SK-N-SH (cell line): ENCODE measurements around the gene SIRPA. TPM values are rescaled to one million over a fixed set of nuclear protein-coding genes. Genes with fewer than 3 reads are reported as not detected.

Experiments used
- CTCF ChIA-PET: fragments of 300-600, 350-600 bp; formaldehyde crosslinking; extraction: SDS; loops from one replicate; lab custom pipeline; 2021; lab: Yijun Ruan, JAX
- POLR2A ChIA-PET: fragments of 350-600 bp; sonication (Branson Sonifier 250); formaldehyde crosslinking; extraction: SDS; loops from one replicate; lab custom pipeline; 2020; ENCODE audit warnings: antibody characterized with exemption, inconsistent platforms; lab: Yijun Ruan, JAX
- DNase-seq: peaks from one replicate; pipeline ENCODE4 v3.0.0; 2012
- H2AFZ ChIP-seq: fragments of 200-600 bp; sonication (generic); 2 replicates; pipeline ENCODE4 v1.8.1; 2016; ENCODE audit warnings: antibody characterized with exemption, mild to moderate bottlenecking, low read depth
- H3F3A ChIP-seq: fragments of 200-600 bp; sonication (generic); replicated peaks from 2 replicates; pipeline ENCODE3; 2016; ENCODE audit warnings: antibody characterized with exemption, mild to moderate bottlenecking; ENCODE audit not compliant: insufficient read depth
- H3K27ac ChIP-seq, 2 experiments: fragments of 200-500 bp in 1 of 2; fragments of 200-600 bp in 1 of 2; sonication (Bioruptor generic) in 1 of 2; sonication (generic), shearing (Covaris generic) in 1 of 2; 2 replicates each; pipeline versions ENCODE4 v1.5.1 to v1.6.1; 2014 to 2016; ENCODE audit warnings: low read depth in 2 of 2, inconsistent platforms in 1 of 2, low read length in 1 of 2, mild to moderate bottlenecking in 1 of 2, mixed read lengths in 1 of 2
- H3K27me3 ChIP-seq: fragments of 200-600 bp; sonication (generic), shearing (Covaris generic); 2 replicates; pipeline ENCODE4 v1.6.1; 2016; ENCODE audit warnings: mixed run types; ENCODE audit not compliant: insufficient read depth
- H3K36me3 ChIP-seq, 2 experiments: fragments of 200-500 bp in 1 of 2; fragments of 200-600 bp in 1 of 2; sonication (Bioruptor generic) in 1 of 2; sonication (generic) in 1 of 2; replicated peaks in 1 of 2; 2 replicates each; pipeline versions ENCODE3 to v1.5.1; 2014 to 2016; ENCODE audit warnings: low read length in 1 of 2, mild to moderate bottlenecking in 1 of 2; ENCODE audit not compliant: insufficient read depth in 2 of 2, control insufficient read depth in 1 of 2
- H3K4me1 ChIP-seq, 2 experiments: fragments of 200-500 bp in 1 of 2; fragments of 200-600 bp in 1 of 2; sonication (Bioruptor generic) in 1 of 2; sonication (generic), shearing (Covaris generic) in 1 of 2; 2 replicates each; pipeline versions ENCODE4 v1.5.1 to v1.6.1; 2014 to 2016; ENCODE audit warnings: low read depth in 1 of 2, low read length in 1 of 2, mixed run types in 1 of 2; ENCODE audit not compliant: insufficient read depth in 2 of 2, control insufficient read depth in 1 of 2
- H3K4me2 ChIP-seq: fragments of 200-600 bp; sonication (generic), shearing (Covaris generic); 2 replicates; pipeline ENCODE4 v1.6.1; 2017; ENCODE audit warnings: mixed run types
- H3K4me3 ChIP-seq, 2 experiments: fragments of 200-500 bp in 1 of 2; fragments of 200-600 bp in 1 of 2; sonication (Bioruptor generic) in 1 of 2; sonication (generic), shearing (Covaris generic) in 1 of 2; 2 replicates each; pipeline versions ENCODE4 v1.5.1 to v1.8.1; 2014 to 2016; ENCODE audit warnings: low read depth in 2 of 2, inconsistent platforms in 1 of 2, low read length in 1 of 2, mild to moderate bottlenecking in 1 of 2, mixed read lengths in 1 of 2, moderate library complexity in 1 of 2
- H3K79me2 ChIP-seq: fragments of 200-600 bp; sonication (generic); 2 replicates; pipeline ENCODE4 v1.8.1; 2017; ENCODE audit warnings: mild to moderate bottlenecking; ENCODE audit not compliant: insufficient read depth
- H3K9ac ChIP-seq: fragments of 200-600 bp; sonication (generic); 2 replicates; pipeline ENCODE4 v1.6.1; 2017; ENCODE audit warnings: mixed run types
- H3K9me2 ChIP-seq: fragments of 200-600 bp; sonication (generic); 2 replicates; pipeline ENCODE4 v1.6.1; 2017; ENCODE audit warnings: mixed run types
- H3K9me3 ChIP-seq: fragments of 200-600 bp; sonication (generic); 2 replicates; pipeline ENCODE4 v1.6.1; 2017; ENCODE audit warnings: mixed run types, mild to moderate bottlenecking, moderate library complexity
- H4K20me1 ChIP-seq: fragments of 200-600 bp; sonication (generic); 2 replicates; pipeline ENCODE4 v1.6.1; 2017; ENCODE audit warnings: mild to moderate bottlenecking, mixed run types; ENCODE audit not compliant: insufficient read depth
- CHD2 ChIP-seq: fragments of 150-350 bp; IDR thresholded peaks from 2 replicates; pipeline ENCODE4 v1.6.1; 2018; ENCODE audit warnings: low read length; ENCODE audit not compliant: partially characterized antibody
- FOXJ3 ChIP-seq: sonication (generic); formaldehyde crosslinking; IDR thresholded peaks from 2 replicates; pipeline ENCODE4 v1.5.1; 2020; ENCODE audit warnings: mild to moderate bottlenecking, missing genetic modification reagents
- FOXM1 ChIP-seq: IDR thresholded peaks from 2 replicates; pipeline ENCODE4 v1.4.0; 2012; ENCODE audit warnings: low read depth, mild to moderate bottlenecking
- POLR2AphosphoS5 ChIP-seq: IDR thresholded peaks from 2 replicates; pipeline ENCODE4 v1.6.1; 2012; ENCODE audit warnings: low read depth, low read length
- REST ChIP-seq: IDR thresholded peaks from 2 replicates; pipeline ENCODE4 v1.6.1; 2012; ENCODE audit warnings: mild to moderate bottlenecking, low read depth, low read length, moderate library complexity
- TEAD4 ChIP-seq: IDR thresholded peaks from 2 replicates; pipeline ENCODE4 v1.4.0; 2012; ENCODE audit warnings: mild to moderate bottlenecking, borderline replicate concordance; ENCODE audit not compliant: insufficient read depth
- USF1 ChIP-seq: IDR thresholded peaks from 2 replicates; pipeline ENCODE4 v1.4.0; 2012; ENCODE audit warnings: low read depth, borderline replicate concordance
- USF2 ChIP-seq: fragments of 150-350 bp; IDR thresholded peaks from 2 replicates; pipeline ENCODE4 v1.6.1; 2017; ENCODE audit warnings: antibody characterized with exemption, low read length, low read depth, borderline replicate concordance
- YY1 ChIP-seq: IDR thresholded peaks from 2 replicates; pipeline ENCODE4 v1.4.0; 2012; ENCODE audit warnings: low read depth, mild to moderate bottlenecking
- WGBS: methylation state at CpG from one replicate; pipeline ENCODE4 v1.1.6; 2017; ENCODE audit warnings: low lambda C conversion rate; 5-methylcytosine and 5-hydroxymethylcytosine counted together
- polyA plus RNA-seq, 3 experiments: library from polyadenylated mRNA; depleted of rRNA; stranded (reverse); fragments of >200 nt; gene quantifications; 2 replicates each; pipeline ENCODE4 v1.2.3, GENCODE V29; 2012

Gene SIRPA
- polyA plus RNA-seq, 1 of the 3 experiments (the other 2 are of a cell fraction), result 9.1 TPM

GRCh38 chr20:1968964-1969363, 73.8 kb downstream of the SIRPA start:
- ChIA-PET CTCF (interaction anchor here (0.9 to 1.7 kb wide), 3 partner anchors 17 to 204 kb away, joined by 3 to 6 read pairs (median 5); no protein-coding TSS in a partner anchor), POLR2A (no interaction called here)
- H2AFZ ChIP-seq, result no peak overlapping the region
- H3K9me2 ChIP-seq, result no peaks in the 10 kb centered on the region
- no peak overlapping the region for H3K4me2 ChIP-seq
- H3K27ac ChIP-seq, result no peak overlapping the region
- H3K4me1 ChIP-seq, result no peaks in the 10 kb centered on the region; a peak in 1 of 4 replicates
- H3K79me2 ChIP-seq, result no peaks in the 10 kb centered on the region
- H3K27me3 ChIP-seq, result peaks cover 36% of the 10 kb centered on the region; the same call in 1 of the 2 replicates
- TF ChIP-seq TEAD4 (no peak), REST (no peak), USF1 (no peak), USF2 (no peak), CHD2 (no peak), YY1 (no peak), FOXJ3 (no peak), POLR2AphosphoS5 (no peak)
- no peaks in the 10 kb centered on the region for H3F3A ChIP-seq
- no peak overlapping the region for H3K4me3 ChIP-seq
- DNase-seq, result no peak
- H3K9me3 ChIP-seq, result no peaks in the 10 kb centered on the region
- H3K9ac ChIP-seq, result no peak overlapping the region
- H3K36me3 ChIP-seq, result no peaks in the 10 kb centered on the region
- 35% methylated on average over 4 of the region's 4 CpGs for WGBS
- no peaks in the 10 kb centered on the region for H4K20me1 ChIP-seq

DNA sequence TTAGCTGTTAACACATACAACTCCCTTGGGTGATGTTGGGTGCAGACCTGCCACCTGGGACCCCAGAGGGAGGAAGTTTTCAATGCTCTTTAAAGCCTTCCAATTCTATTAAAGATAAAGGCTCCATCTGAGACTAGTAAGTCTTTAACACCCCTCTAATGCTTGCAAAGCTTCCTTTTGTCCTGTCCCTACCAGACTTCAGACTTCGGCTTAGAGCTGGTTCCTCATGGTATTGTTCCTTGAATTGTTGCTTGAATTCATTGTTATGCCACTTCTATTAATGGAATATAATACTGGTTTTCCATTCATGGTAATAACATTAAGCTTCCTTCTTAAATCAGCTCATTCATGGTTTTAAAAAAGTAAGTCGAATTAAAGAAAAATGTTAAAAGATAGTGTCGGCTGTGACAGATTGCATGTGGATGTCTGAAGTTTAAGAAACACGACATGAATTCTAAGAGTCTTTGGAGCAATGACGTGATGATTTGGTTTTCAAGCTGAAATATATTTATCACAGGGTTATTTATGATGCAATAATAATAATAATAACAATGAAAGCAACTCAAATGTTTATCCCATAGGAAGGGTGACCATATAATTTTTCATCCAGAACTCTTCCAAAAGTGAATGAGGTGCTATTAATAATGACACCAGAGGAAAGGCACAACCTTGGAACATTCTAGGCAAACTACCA, 76.8 kb downstream of the SIRPA start:
- no peak overlapping the region for H2AFZ ChIP-seq
- CTCF ChIA-PET, result interaction anchor here (0.6 to 3.3 kb wide), 3 partner anchors 32 to 201 kb away, joined by 3 to 13 read pairs (median 4); no protein-coding TSS in a partner anchor
- no peaks in the 10 kb centered on the region for H3K36me3 ChIP-seq
- no peak overlapping the region for H3K4me2 ChIP-seq
- H3F3A ChIP-seq, result no peaks in the 10 kb centered on the region
- H3K27ac ChIP-seq, result no peak overlapping the region
- H3K9me2 ChIP-seq, result no peaks in the 10 kb centered on the region
- H3K4me3 ChIP-seq, result no peak overlapping the region
- H3K79me2 ChIP-seq, result no peaks in the 10 kb centered on the region
- H4K20me1 ChIP-seq, result no peaks in the 10 kb centered on the region
- H3K4me1 ChIP-seq, result no peaks in the 10 kb centered on the region
- H3K9ac ChIP-seq, result no peak overlapping the region
- DNase-seq, result no peak
- H3K27me3 ChIP-seq, result peaks cover 31% of the 10 kb centered on the region; the same call in 1 of the 2 replicates
- TF ChIP-seq FOXM1, result no peak
- TF ChIP-seq, all 33 proteins: peak for 0
- POLR2A ChIA-PET, result interaction anchor here (1.2 kb wide), 1 partner anchor 16 kb away, joined by 3 read pairs; no protein-coding TSS in a partner anchor
- 50% methylated on average over 5 of the region's 5 CpGs for WGBS
- no peaks in the 10 kb centered on the region for H3K9me3 ChIP-seq
